NK-92 (cell line): ENCODE measurements around the gene CA9.

ENCODE experiments used
- DNase-seq: peaks from one replicate; lab custom pipeline; 2025; ENCODE audit not compliant: unreplicated experiment; lab: John Stamatoyannopoulos, UW

CA9 gene

DNA sequence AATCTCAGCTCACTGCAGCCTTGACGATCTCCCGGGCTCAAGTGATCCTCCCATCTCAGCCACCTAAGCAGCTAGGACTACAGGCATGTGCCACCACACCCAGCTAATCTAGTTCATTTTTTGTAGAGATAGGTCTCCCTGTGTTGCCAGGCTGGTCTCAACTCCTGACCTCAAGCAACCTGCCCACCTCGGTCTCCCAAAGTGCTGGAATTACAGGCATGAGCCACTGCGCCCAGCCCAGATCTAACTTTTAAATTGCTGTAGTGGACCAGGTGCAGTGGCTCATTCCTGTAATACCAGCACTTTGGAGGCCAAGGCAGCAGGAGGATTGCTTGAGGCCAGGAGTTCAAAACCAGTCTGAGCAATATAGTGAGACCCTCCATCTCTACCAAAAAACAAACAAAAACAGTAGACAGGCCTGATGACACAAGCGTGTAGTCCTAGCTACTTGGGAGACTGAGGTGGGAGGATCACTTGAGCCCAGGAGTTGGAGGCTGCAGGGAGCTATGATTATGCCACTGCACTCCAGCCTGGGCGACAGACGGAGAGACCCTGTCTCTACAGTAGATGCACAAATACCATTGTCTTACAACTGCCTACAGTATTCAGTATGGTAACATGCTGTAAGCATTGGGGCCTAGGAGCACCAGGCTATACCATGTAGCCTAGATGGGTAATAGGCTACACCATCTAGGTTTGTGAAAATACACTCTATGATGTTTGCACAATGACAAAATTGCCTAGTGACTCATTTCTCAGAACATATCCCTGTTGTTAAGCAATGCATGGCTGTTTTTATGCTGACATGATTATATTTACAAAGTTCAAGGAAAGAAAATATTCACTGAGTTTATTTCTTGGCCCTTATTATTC lies 21.5 kb upstream of the CA9 start:
- no peak for DNase-seq

GRCh38 chr9:35652829-35653209 lies 20.9 kb upstream of the CA9 start:
- DNase-seq, result no peak

DNA sequence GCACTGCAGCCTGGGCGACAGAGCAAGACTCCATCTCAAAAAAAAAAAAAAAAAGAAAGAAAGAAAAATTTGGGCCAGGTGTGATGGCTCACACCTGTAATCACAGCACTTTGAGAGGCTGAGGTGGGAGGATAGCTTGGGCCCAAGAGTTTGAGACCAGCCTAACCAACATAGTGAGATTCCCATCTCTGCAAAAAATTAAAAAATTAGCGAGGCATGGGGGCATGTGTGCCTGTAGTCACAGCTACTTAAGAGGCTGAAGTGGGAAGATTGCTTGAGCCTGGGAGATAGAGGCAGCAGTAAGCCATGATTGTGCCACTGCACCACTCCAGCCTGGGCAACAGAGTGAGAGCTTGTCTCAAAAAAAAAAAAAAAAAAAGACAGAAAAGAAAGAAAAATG lies 20.1 kb upstream of the CA9 start:
- DNase-seq, result no peak

DNA sequence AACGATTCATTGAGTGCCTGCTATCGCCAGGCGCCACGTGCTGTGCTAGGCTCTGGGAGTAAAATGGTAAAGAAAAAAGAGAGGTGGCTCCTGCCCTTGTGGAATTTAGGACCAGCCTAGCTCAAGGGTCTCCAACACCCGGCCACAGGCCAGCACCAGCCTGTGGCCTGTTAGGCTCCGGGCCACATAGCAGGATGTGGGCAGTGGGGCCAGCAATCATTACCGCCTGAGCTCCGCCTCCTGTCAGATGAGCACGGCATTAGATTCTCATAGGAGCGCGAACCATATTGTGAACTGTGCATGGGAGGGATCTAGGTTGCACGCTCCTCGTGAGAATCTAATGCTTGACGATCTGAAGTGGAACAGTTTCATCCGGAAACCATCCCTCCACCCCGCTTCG lies 17.4 kb upstream of the CA9 start:
- DNase-seq, result no peak

DNA sequence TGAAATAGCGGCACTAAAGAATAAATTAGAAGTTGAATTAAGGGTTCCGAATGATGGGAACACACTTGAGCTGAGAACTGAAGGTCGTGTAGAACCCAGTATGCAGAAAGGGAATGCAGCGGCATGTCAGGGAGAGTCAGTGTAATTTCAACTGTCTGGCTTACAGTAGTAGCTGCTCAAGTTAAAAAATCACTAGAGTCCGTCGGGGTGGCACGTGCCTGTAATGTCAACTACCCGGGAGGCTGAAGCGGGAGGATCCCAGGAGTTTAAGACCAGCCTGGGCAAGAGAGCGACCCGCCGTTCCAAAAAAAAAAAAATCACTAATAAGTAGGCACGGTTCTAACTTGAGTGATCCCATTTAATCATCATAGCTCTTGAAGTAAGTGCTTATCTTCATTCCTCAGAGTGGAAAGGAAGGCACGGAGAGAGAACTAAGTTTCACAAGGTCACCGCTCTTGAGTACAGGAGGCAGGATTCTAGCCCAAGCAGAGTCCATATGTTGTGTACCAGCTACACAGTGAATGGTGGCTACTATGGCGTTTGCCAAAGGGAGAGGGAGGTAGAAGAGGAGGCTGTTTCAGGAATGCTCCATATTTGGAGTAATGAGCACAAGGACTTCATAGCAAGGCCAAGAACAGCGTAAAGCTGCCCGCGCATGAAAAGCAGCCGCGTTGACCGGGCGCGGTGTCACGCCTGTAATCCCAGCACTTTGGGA lies 16.7 kb upstream of the CA9 start:
- no peak for DNase-seq

GRCh38 chr9:35657546-35658136 lies 16.1 kb upstream of the CA9 start, which contains the start of gene RMRP:
Gene RMRP (minus strand): TSS chr9:35658019.
- DNase-seq, result peak; percentile 48

GRCh38 chr9:35658137-35658967 lies 15.4 kb upstream of the CA9 start, which contains the start of gene CCDC107:
Gene CCDC107 (plus strand): TSS chr9:35658292. CDS start chr9:35658380, 88 bp downstream.
- no peak for DNase-seq

- no peak for DNase-seq
Observed at GRCh38 chr9:35658968-35659220, 14.8 kb upstream of the CA9 start.

DNA sequence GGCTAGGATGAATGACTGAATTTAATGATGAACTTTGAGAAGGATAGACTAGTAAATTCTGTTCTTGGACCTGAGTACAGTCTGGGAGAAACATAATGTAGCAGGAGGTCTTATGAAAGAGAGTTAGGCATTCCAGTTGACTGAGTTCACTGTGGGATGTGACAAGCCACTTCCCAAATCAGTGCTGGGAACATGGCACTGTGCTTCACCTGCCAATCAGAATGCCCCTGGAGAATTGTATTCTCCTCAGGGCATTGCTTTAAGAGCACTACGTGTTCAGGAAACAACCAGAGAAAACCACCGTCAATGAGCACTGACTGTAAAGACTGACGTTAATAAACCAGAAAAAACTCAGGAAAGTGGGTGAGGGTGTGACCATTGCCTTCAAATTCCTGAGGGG lies 14.4 kb upstream of the CA9 start:
- DNase-seq, result no peak

DNA sequence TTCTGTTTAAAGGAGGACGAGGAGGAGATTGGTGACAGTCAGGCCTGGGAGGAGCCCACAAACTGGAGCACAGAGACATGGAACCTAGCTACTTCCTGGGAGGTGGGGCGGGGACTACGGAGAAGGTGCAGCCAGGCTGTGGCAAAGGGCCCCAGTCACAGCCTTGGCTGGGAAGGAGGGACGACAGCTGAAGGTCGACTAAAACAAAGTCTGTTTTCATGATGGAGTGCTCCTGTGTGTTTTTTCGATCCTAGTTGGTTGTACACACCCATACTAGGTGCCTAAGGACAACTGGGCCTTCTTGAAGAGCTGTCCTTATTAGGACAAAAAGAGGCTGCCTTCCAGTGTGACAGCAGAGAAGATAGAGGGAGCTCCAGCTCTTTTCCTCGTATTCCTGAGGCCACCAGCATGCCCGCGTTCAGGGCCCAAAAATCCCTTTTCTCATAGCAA lies 12.7 kb upstream of the CA9 start:
- no peak for DNase-seq

DNA sequence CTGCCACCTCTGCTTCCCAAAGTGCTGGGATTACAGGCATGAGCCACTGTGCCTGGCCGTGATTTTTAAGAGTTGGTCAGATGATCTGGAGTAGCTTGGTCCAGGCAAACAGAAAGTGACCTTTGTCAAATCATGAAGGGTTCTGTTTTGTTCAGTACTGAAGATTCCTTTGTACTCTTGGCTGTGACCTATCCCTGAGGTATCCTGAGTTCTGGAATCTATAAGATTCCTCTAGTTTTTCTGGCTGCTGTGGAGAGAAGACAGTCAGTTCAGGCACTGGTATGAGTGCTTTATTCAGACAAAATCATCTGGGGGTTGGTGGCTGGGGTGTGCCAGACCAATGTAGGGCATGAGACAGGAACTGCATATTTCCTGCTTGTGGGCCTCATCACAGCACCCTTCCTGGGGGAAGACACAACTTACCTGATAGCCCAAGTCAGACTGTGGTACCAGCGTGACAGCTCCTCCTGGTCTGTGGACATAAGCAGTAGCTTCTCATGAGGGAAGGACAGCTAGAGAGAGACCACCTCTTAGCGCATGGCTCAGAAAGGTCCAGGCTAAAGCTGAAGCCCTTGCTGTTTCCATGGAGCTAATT lies 11.9 kb upstream of the CA9 start:
- DNase-seq, result no peak

- DNase-seq, result no peak
Observed at GRCh38 chr9:35662437-35662836, 11.3 kb upstream of the CA9 start.

DNA sequence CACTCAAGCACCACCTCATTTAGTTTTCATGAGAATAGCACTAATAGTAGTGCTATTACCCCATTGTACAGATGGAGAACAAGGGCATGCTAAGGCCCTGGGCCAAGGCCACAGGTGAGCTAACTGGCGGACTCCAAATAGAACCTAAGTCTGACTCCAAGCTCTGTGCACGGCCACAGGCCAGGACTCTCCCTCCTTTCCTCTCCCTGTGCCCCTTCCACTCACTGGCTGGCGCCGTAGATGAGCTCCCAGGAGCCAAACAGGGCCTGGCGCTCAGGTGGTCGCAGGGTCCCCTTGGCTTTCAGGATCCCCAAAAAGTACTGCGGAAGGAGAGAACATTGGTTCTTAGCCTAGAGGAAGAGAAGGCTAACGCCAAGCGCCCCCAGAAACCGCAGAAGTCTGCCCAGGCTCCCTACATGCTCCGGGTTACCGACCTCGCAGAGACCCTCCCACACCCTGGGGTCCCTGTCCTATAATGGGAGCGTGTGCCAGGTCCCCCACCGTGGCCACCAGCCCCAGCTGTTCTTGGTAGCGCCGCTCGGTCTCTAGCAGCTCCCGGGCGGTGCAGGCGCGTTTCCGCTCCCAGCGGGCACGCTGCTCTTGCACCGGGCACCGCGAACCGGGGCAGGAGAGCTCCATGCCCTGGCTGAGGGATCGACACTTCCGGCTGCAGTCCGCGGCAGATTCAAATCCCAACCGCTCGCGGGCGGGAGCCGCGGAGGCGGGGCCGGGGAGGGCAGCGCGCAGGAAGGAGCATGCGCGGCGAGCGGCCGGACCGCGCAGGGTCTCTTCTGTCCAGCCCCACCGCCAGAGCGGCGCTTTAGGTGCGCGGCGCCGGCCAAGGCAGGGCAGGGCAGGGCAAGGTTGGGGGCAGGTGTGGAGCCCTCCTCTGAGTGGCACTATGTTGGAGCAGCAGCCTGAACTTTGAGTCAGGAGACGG lies 8.9 kb upstream of the CA9 start, which contains the start of gene ARHGEF39:
TSS of gene ARHGEF39 (minus strand) at position 665 of the 940 bp plus-strand sequence. CDS start at position 639, 26 bp downstream.
- DNase-seq, result no peak

- DNase-seq, result no peak
Observed at GRCh38 chr9:35665471-35665818, 8.3 kb upstream of the CA9 start.

DNA sequence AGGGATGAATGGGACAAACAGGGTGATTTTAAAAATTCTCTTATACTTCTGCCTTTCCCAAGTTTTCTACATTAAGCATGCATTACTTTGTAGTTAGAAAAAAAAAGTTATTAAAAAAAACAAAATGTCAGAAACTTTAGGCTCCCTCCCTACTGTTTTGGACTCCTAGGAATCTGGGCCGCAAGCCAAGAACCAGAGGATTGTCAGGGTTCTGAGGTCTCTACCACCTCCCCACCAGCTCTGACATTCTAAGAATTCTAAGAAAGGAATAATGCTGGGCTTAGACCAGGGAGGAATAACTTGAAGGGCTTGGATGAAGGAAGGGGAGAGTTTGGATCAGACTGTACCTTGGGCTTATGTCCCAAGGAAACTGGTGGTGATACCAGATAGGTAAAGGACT lies 7.7 kb upstream of the CA9 start:
- DNase-seq, result no peak

- DNase-seq, result no peak
Observed at GRCh38 chr9:35666549-35666948, 7.2 kb upstream of the CA9 start.

GRCh38 chr9:35667939-35668338 lies 5.8 kb upstream of the CA9 start:
- no peak for DNase-seq

DNA sequence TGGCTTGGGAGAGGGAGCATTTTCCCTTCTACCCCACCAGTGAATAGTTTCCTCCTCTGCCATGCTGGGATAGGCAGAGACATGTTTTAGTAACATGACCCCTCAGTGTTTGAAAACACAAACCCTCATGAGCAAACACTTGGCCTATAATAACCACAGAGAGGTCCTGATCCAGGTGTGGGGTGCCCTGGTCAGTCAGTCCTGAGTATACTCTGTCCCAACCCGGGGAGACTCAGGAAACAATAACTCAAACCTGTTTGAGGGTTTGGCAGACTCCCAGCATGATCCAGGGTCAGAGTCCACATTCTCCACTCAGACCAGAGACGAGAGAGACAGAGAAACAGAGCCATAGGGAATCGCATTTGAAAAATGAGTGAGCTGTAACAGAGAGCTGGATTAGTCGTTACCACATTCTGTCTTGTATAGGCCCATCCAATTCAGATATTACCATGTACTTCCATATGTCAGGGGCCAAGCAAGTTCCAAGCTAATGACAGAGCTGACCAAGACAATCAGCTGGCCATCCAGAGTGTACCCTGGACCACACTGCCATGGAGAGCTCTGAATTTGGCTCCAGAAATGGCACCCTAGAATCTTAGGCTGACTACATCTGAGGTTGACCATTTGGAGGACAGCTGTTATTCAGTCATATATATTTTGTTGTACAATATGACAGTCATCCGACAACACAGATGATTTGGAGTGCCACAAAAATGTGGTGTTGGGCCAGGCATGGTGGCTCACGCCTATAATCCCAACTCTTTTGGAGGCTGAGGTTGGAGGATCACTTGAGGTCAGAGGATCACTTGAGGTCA lies 4.2 kb upstream of the CA9 start:
- DNase-seq, result no peak

DNA sequence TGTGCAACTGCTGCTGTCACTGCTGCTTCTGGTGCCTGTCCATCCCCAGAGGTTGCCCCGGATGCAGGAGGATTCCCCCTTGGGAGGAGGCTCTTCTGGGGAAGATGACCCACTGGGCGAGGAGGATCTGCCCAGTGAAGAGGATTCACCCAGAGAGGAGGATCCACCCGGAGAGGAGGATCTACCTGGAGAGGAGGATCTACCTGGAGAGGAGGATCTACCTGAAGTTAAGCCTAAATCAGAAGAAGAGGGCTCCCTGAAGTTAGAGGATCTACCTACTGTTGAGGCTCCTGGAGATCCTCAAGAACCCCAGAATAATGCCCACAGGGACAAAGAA lies 265 bp downstream of the CA9 start:
- DNase-seq, result no peak
